ENCODE measurements around the gene PRSS33. TPM values are rescaled to one million over a fixed set of nuclear protein-coding genes. Genes with fewer than 3 reads are reported as not detected.
A peak's percentile ranks its signal among the peaks of the same experiment; 100 is the strongest.

PRSS33 gene
- total and polyA plus RNA-seq, 2 of the 8 experiments (the other 6 are each of a cell fraction or from before 2014, with no cell fraction given), result 0.09 TPM; not detected in 1

GRCh38 chr16:2836646-2837508 is 49.5 kb upstream of the PRSS33 start:
- H3K9ac ChIP-seq (replicated peaks in 1 of 4; ENCODE audit: extremely low read depth in 1 of 4, low read depth in 3 of 4, low read length in 3 of 4), result no peak overlapping the region
- no peak overlapping the region for H3K4me2 ChIP-seq (ENCODE audit: insufficient read depth in 1 of 2, low read depth in 2 of 2, low read length in 2 of 2)
- no peak overlapping the region for H3K4me3 ChIP-seq (ENCODE audit: extremely low read depth in 1 of 4, insufficient read depth in 2 of 4, low read depth in 3 of 4, low read length in 4 of 4)
- peaks cover 0 to 2% (median 0%) of the 10 kb centered on the region in 4 experiments; a peak in 1 of 7 replicates for H3K27me3 ChIP-seq (replicated peaks in 1 of 4; ENCODE audit: control insufficient read depth in 3 of 4, extremely low read depth in 1 of 4, insufficient read depth in 3 of 4, low read length in 3 of 4)
- peak overlapping the region; percentile 72; the same call in 1 of the 2 replicates for H2BK20ac ChIP-seq (ENCODE audit: low read length)
- FAIRE-seq, result no peak
- H3K79me2 ChIP-seq (ENCODE audit: control insufficient read depth in 1 of 2, insufficient read depth in 2 of 2, low read length in 2 of 2), result no peaks in the 10 kb centered on the region
- no peak overlapping the region for H3K18ac ChIP-seq (ENCODE audit: extremely low read depth, low read length)
- no peak overlapping the region for H4K8ac ChIP-seq (ENCODE audit: extremely low read depth, insufficient read depth, low read length)
- H4K5ac ChIP-seq (ENCODE audit: insufficient read length, low read depth, low read length), result no peak overlapping the region
- H3K23me2 ChIP-seq (ENCODE audit: low read depth, low read length), result peaks cover 14% of the 10 kb centered on the region; the same call in 1 of the 2 replicates
- H3K79me1 ChIP-seq (ENCODE audit: low read depth, low read length), result no peaks in the 10 kb centered on the region
- POLR2A ChIA-PET (ENCODE audit: partially characterized antibody), result no interaction called here
- H2BK12ac ChIP-seq (ENCODE audit: low read depth, low read length), result peak overlapping the region; percentile 90
- H4K91ac ChIP-seq (replicated peaks; ENCODE audit: insufficient read length, low read length), result no peak overlapping the region
- H2AK5ac ChIP-seq (ENCODE audit: low read depth, low read length), result peak overlapping the region; percentile 82; the same call in 1 of the 2 replicates
- H3K27ac ChIP-seq (ENCODE audit: low read depth, low read length), result no peak overlapping the region
- peak overlapping the region; percentile 74 for H3K56ac ChIP-seq (replicated peaks; ENCODE audit: insufficient read length, low read depth, low read length)
- no peaks in the 10 kb centered on the region for H3K36me3 ChIP-seq (ENCODE audit: control insufficient read depth in 2 of 4, insufficient read depth in 4 of 4, low read length in 3 of 4)
- no peak overlapping the region for H3K23ac ChIP-seq (ENCODE audit: insufficient read length)
- H2BK120ac ChIP-seq (replicated peaks; ENCODE audit: low read depth, low read length), result no peak overlapping the region
- peak overlapping the region; percentile 0; the same call in 1 of the 2 replicates for H2BK15ac ChIP-seq (ENCODE audit: low read length)
- WGBS, 2 experiments (ENCODE audit: extremely low coverage in 1 of 2, insufficient coverage in 1 of 2, insufficient read length in 1 of 2, insufficient replicate concordance in 2 of 2, low coverage in 1 of 2, low lambda C conversion rate in 2 of 2, missing lambda C conversion rate in 1 of 2), result 91 to 100% methylated on average over 1 to 11 of the region's 13 CpGs
- no peaks in the 10 kb centered on the region for H3K9me3 ChIP-seq (ENCODE audit: insufficient read depth in 2 of 2, low read depth in 1 of 2, low read length in 1 of 2)
- H2AFZ ChIP-seq (ENCODE audit: low read length), result no peak overlapping the region
- CTCF ChIA-PET (ENCODE audit: partially characterized antibody), result interaction anchor here (0.5 to 1.3 kb wide), 2 partner anchors 31 to 625 kb away, joined by 3 to 4 read pairs; no protein-coding TSS in a partner anchor
- DNase-seq (ENCODE audit: low read depth in 1 of 2, low spot score in 2 of 2), result no peak
- no peak overlapping the region for H3K14ac ChIP-seq (ENCODE audit: insufficient read length)
- H3K4ac ChIP-seq (replicated peaks; ENCODE audit: insufficient read length, low read depth, low read length), result no peak overlapping the region
- H4K20me1 ChIP-seq (replicated peaks in 1 of 2; ENCODE audit: control insufficient read depth in 1 of 2, insufficient read depth in 2 of 2, low read length in 2 of 2), result peaks cover 0 to 2% of the 10 kb centered on the region in 2 experiments
- peaks cover 0 to 9% (median 3%) of the 10 kb centered on the region in 4 experiments; a peak in 5 of 7 replicates for H3K4me1 ChIP-seq (replicated peaks in 1 of 4; ENCODE audit: control insufficient read depth in 3 of 4, insufficient read depth in 4 of 4, low read length in 3 of 4)
- peak overlapping the region; percentile 93; the same call in 1 of the 2 replicates for H2BK5ac ChIP-seq (ENCODE audit: low read depth, low read length)
- TF ChIP-seq RNF2 (IDR thresholded peaks at IDR 0.05; ENCODE audit: borderline replicate concordance, low read depth, low read length, missing control alignments, poor library complexity, severe bottlenecking), result no peak
- no peak for TF ChIP-seq YY1 (IDR thresholded peaks at IDR 0.05; ENCODE audit: low read depth, low read length)
- no peak for TF ChIP-seq CBX8 (IDR thresholded peaks at IDR 0.05; ENCODE audit: borderline replicate concordance, low read depth, low read length)
- no peak for TF ChIP-seq EZH2 (IDR thresholded peaks at IDR 0.05; ENCODE audit: low read depth, low read length, severe bottlenecking)
- TF ChIP-seq SP1 (IDR thresholded peaks at IDR 0.05; ENCODE audit: low read depth, low read length), result no peak
- TF ChIP-seq CHD1 (IDR thresholded peaks at IDR 0.05; ENCODE audit: low read depth, low read length), result no peak
- TF ChIP-seq GTF2F1 (IDR thresholded peaks at IDR 0.05; ENCODE audit: borderline replicate concordance, low read depth, low read length), result no peak
- no peak for TF ChIP-seq PHF8 (conservative IDR thresholded peaks at IDR 0.05; ENCODE audit: low read depth, low read length)
- no peak for TF ChIP-seq ATF3 (IDR thresholded peaks at IDR 0.05; ENCODE audit: insufficient read depth, low read depth, low read length)
- no peak for TF ChIP-seq FOSL1 (IDR thresholded peaks at IDR 0.05; ENCODE audit: insufficient read depth, low read depth, low read length)
